PC-3 (cell line): ENCODE measurements around the gene DTNBP1. TPM values are rescaled to one million over a fixed set of nuclear protein-coding genes. Genes with fewer than 3 reads are reported as not detected.
A peak's percentile ranks its signal among the peaks of the same experiment; 100 is the strongest.

Experiments
- ATAC-seq: fragments of 200-7000 bp; cut with Tn5 transposase; 2 replicates; pipeline ENCODE4 v1.9.1; 2020; ENCODE audit warnings: mild to moderate bottlenecking, moderate library complexity
- BruUV-seq: library from RNA; stranded (reverse); fragments of 400-500 nt; replicated peaks from 2 replicates; lab custom pipeline; 2021; lab: Mats Ljungman, UMichigan
- CTCF ChIA-PET: fragments of 300-600 bp; sonication (Branson Sonifier 250); formaldehyde crosslinking; loops from one replicate; lab custom pipeline; 2022; ENCODE audit warnings: antibody characterized with exemption; lab: Charles Lee
- POLR2A ChIA-PET: fragments of 300-600 bp; sonication (Branson Sonifier 250); formaldehyde crosslinking; loops from one replicate; lab custom pipeline; 2022; ENCODE audit warnings: antibody characterized with exemption; ENCODE audit not compliant: unreplicated experiment; lab: Charles Lee
- DNase-seq: peaks from one replicate; pipeline ENCODE4 v3.0.0-alpha.2; 2015
- H2AFZ ChIP-seq: fragments of 300-600 bp; sonication (generic); 2 replicates; pipeline ENCODE4 v1.6.0; 2016; ENCODE audit warnings: antibody characterized with exemption, low read length
- H3F3A ChIP-seq: fragments of 300-600 bp; sonication (generic); one replicate; pipeline ENCODE4 v1.6.0; 2017; ENCODE audit warnings: antibody characterized with exemption, low read length, control low read depth, mild to moderate bottlenecking; ENCODE audit not compliant: unreplicated experiment
- H3K27ac ChIP-seq: fragments of 300-600 bp; sonication (generic); 2 replicates; pipeline ENCODE4 v1.5.1; 2016; ENCODE audit warnings: mild to moderate bottlenecking, low read length
- H3K27me3 ChIP-seq: fragments of 300-600 bp; sonication (generic); 2 replicates; pipeline ENCODE4 v1.6.1; 2016; ENCODE audit warnings: low read length, mixed read lengths
- H3K36me3 ChIP-seq: fragments of 300-600 bp; sonication (generic); 2 replicates; pipeline ENCODE4 v1.6.1; 2016; ENCODE audit warnings: low read depth, mixed run types, low read length, mixed read lengths
- H3K4me1 ChIP-seq: fragments of 300-600 bp; sonication (generic); 2 replicates; pipeline ENCODE4 v1.5.1; 2016; ENCODE audit warnings: low read length; ENCODE audit not compliant: insufficient read depth
- H3K4me2 ChIP-seq: fragments of 300-600 bp; sonication (generic); 2 replicates; pipeline ENCODE4 v1.6.0; 2016; ENCODE audit warnings: low read length
- H3K4me3 ChIP-seq: fragments of 300-600 bp; sonication (generic); 2 replicates; pipeline ENCODE4 v1.5.1; 2016; ENCODE audit warnings: mild to moderate bottlenecking, low read length, mixed read lengths
- H3K79me2 ChIP-seq: fragments of 300-600 bp; sonication (generic); 2 replicates; pipeline ENCODE4 v1.6.1; 2017; ENCODE audit warnings: low read length, mixed read lengths
- H3K9ac ChIP-seq: fragments of 300-600 bp; sonication (generic); 2 replicates; pipeline ENCODE4 v1.6.0; 2016; ENCODE audit warnings: mild to moderate bottlenecking, low read length
- H3K9me2 ChIP-seq: fragments of 300-600 bp; sonication (generic); replicated peaks from 2 replicates; pipeline ENCODE4 v1.6.1; 2016; ENCODE audit warnings: mixed run types, low read length, mixed read lengths
- H3K9me3 ChIP-seq: fragments of 300-600 bp; sonication (generic); 2 replicates; pipeline ENCODE4 v1.6.1; 2016; ENCODE audit warnings: low read length, mixed read lengths
- H4K20me1 ChIP-seq: fragments of 300-600 bp; sonication (generic); 2 replicates; pipeline ENCODE4 v1.6.1; 2016; ENCODE audit warnings: low read length, mixed read lengths
- EZH2 ChIP-seq: fragments of 300-600 bp; sonication (generic); IDR thresholded peaks from one replicate; pipeline ENCODE4 v1.6.1; 2017; ENCODE audit warnings: antibody characterized with exemption, mild to moderate bottlenecking, low read length; ENCODE audit not compliant: unreplicated experiment
- EZH2phosphoT487 ChIP-seq: fragments of 300-600 bp; sonication (generic); IDR thresholded peaks from 2 replicates; pipeline ENCODE4 v1.6.1; 2018; ENCODE audit warnings: mild to moderate bottlenecking, antibody characterized with exemption, low read length, borderline replicate concordance
- intact Hi-C: fragments of 100-400 bp; cut with micrococcal nuclease; formaldehyde crosslinking; loops from 2 replicates; pipeline ENCODE4 v1.9.0; 2023
- total RNA-seq: library from RNA; depleted of rRNA; stranded (reverse); fragments of >200 nt; gene quantifications from 2 replicates; pipeline ENCODE4 v1.2.3, GENCODE V29; 2014
- TF ChIP-seq, protein P1 (sequence below): fragments of 300-600 bp; sonication (generic); conservative IDR thresholded peaks from 2 replicates; pipeline ENCODE4 v1.5.1; 2017; ENCODE audit warnings: antibody characterized with exemption, low read depth, mild to moderate bottlenecking, low read length

Gene DTNBP1
- total RNA-seq, 1 experiment from 2014 or later, result 7.9 TPM

DNA sequence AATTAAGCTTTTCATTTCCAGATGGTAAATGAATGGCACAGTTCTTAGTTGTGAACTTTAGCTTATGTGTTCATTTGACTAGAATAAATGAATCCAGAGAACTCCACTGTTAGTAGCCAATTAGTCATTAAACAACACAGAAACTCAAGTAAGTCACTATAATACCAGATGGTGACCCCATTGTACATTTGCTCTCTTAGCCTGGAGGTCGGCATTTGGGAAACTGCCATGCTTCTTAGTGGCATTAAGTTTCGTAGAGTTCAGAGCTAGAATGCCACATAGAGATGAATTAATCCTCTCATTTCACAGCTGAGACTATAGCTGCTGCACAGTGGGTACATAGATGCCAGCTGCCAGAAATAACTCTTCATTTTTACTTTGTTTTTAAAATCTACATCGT is 10.8 kb upstream of the DTNBP1 start:
- Histone ChIP-seq H3K9me2 (no peaks in the 10 kb centered on the region), H3K4me2 (no peak overlapping the region), H3K9me3 (no peaks in the 10 kb centered on the region), H3F3A (no peaks in the 10 kb centered on the region), H3K27me3 (peaks cover 81% of the 10 kb centered on the region), H3K9ac (no peak overlapping the region), H3K4me3 (no peak overlapping the region), H3K36me3 (no peaks in the 10 kb centered on the region), H4K20me1 (no peaks in the 10 kb centered on the region), H3K79me2 (no peaks in the 10 kb centered on the region), H3K27ac (no peak overlapping the region), H2AFZ (no peak overlapping the region), H3K4me1 (no peaks in the 10 kb centered on the region)
- DNase-seq, result no peak
- ChIA-PET POLR2A (no interaction called here), CTCF (no interaction called here)
- no peak for ATAC-seq
- TF ChIP-seq, protein P1, sequence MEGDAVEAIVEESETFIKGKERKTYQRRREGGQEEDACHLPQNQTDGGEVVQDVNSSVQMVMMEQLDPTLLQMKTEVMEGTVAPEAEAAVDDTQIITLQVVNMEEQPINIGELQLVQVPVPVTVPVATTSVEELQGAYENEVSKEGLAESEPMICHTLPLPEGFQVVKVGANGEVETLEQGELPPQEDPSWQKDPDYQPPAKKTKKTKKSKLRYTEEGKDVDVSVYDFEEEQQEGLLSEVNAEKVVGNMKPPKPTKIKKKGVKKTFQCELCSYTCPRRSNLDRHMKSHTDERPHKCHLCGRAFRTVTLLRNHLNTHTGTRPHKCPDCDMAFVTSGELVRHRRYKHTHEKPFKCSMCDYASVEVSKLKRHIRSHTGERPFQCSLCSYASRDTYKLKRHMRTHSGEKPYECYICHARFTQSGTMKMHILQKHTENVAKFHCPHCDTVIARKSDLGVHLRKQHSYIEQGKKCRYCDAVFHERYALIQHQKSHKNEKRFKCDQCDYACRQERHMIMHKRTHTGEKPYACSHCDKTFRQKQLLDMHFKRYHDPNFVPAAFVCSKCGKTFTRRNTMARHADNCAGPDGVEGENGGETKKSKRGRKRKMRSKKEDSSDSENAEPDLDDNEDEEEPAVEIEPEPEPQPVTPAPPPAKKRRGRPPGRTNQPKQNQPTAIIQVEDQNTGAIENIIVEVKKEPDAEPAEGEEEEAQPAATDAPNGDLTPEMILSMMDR, result no peak
- no peak for TF ChIP-seq EZH2phosphoT487
- BruUV-seq, result no TSS peak
- intact Hi-C loops, result no loop called here

DNA sequence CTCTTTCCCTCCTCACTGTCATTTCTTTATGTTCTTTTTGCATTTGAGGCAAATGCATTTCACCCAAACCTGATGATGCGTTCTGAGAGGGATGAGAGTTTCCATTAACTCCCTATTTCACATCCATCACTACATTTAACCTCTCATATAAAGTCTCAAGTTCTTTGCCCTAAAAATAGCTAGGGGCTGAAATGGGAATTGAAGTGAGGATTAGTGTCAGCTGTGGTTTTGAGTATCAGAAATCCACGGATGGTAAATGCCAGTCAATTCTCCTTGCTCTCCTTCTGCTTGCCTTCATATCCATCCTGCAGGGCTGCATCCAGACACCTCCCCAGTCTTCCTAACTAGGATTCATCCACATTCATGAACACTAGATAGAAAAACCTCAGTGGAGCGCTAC is 10.0 kb upstream of the DTNBP1 start:
- no peaks in the 10 kb centered on the region for H3K9me3 ChIP-seq
- intact Hi-C loops, result no loop called here
- H3F3A ChIP-seq, result no peaks in the 10 kb centered on the region
- H4K20me1 ChIP-seq, result no peaks in the 10 kb centered on the region
- BruUV-seq, result no TSS peak
- H3K36me3 ChIP-seq, result no peaks in the 10 kb centered on the region
- H3K4me1 ChIP-seq, result no peaks in the 10 kb centered on the region
- CTCF ChIA-PET, result no interaction called here
- no peak overlapping the region for H3K27ac ChIP-seq
- no peak overlapping the region for H3K4me2 ChIP-seq
- no peak for ATAC-seq
- H3K27me3 ChIP-seq, result peaks cover 83% of the 10 kb centered on the region
- no peak for DNase-seq
- H3K4me3 ChIP-seq, result no peak overlapping the region
- no peak for TF ChIP-seq EZH2phosphoT487
- TF ChIP-seq EZH2, result no peak
- TF ChIP-seq, protein P1, result no peak
- no peak overlapping the region for H2AFZ ChIP-seq
- H3K9ac ChIP-seq, result no peak overlapping the region
- H3K79me2 ChIP-seq, result no peaks in the 10 kb centered on the region
- H3K9me2 ChIP-seq, result no peaks in the 10 kb centered on the region
- POLR2A ChIA-PET, result no interaction called here

DNA sequence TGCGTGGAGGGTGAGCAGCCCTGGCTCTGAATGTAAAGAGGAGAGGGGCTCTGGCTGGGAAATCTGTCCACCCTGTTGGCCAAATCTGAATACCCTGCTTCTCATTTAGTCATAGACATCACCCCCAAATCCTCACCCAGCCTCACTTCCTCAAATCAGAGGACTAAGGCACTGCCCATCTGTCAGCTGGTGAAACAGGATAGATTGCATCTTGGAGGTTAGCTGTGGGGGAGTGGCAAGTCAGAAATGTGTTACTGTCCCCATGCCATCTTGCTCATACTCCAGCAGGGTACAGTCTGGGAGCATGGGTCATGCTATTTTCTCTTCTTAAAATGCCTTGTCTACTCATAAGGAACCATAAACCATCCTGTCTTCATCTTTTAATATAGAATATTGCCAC is 9.5 kb upstream of the DTNBP1 start:
- ATAC-seq (no peak), DNase-seq (peak; percentile 7)
- BruUV-seq, result no TSS peak
- no peaks in the 10 kb centered on the region for H3K9me3 ChIP-seq
- POLR2A ChIA-PET, result no interaction called here
- H3F3A ChIP-seq, result no peaks in the 10 kb centered on the region
- H3K36me3 ChIP-seq, result no peaks in the 10 kb centered on the region
- no peak overlapping the region for H3K4me2 ChIP-seq
- no peak overlapping the region for H3K4me3 ChIP-seq
- no peak overlapping the region for H2AFZ ChIP-seq
- no peaks in the 10 kb centered on the region for H3K9me2 ChIP-seq
- TF ChIP-seq, protein P1, result no peak
- no peak for TF ChIP-seq EZH2phosphoT487
- TF ChIP-seq EZH2, result no peak
- H3K9ac ChIP-seq, result no peak overlapping the region
- no peaks in the 10 kb centered on the region for H4K20me1 ChIP-seq
- intact Hi-C loops, result no loop called here
- CTCF ChIA-PET, result no interaction called here
- no peaks in the 10 kb centered on the region for H3K79me2 ChIP-seq
- H3K27ac ChIP-seq, result no peak overlapping the region
- H3K27me3 ChIP-seq, result peaks cover 79% of the 10 kb centered on the region
- no peaks in the 10 kb centered on the region for H3K4me1 ChIP-seq
